IMR-90 (cell line): Measurements from ENCODE around the gene PATL2. TPM values are rescaled to one million over a fixed set of nuclear protein-coding genes. Genes with fewer than 3 reads are reported as not detected.

Experiments used
- ATAC-seq: fragments of 200-7000 bp; cut with Tn5 transposase; 2 replicates; pipeline ENCODE4 v1.9.1; 2020; ENCODE audit warnings: low read depth, mild to moderate bottlenecking, moderate library complexity
- BruUV-seq: library from RNA; stranded (reverse); fragments of 400-500 nt; replicated peaks from 2 replicates; lab custom pipeline; 2021; lab: Mats Ljungman, UMichigan
- CTCF ChIA-PET: fragments of 300-600 bp; formaldehyde crosslinking; extraction: SDS; loops from one replicate; lab custom pipeline; 2021; ENCODE audit warnings: antibody characterized with exemption; lab: Yijun Ruan, JAX
- POLR2A ChIA-PET: fragments of 300-600 bp; sonication (Branson Sonifier 250); formaldehyde crosslinking; loops from one replicate; lab custom pipeline; 2022; ENCODE audit warnings: antibody characterized with exemption; ENCODE audit not compliant: unreplicated experiment; lab: Charles Lee
- DNase-seq: peaks from one replicate; pipeline ENCODE4 v3.0.0; 2013
- H2AFZ ChIP-seq: replicated peaks from 2 replicates; pipeline ENCODE3; 2013; ENCODE audit warnings: low read length, mild to moderate bottlenecking; ENCODE audit not compliant: poor library complexity
- H2AK5ac ChIP-seq: 2 replicates; pipeline ENCODE4 v1.6.1; 2013; ENCODE audit warnings: low read depth, low read length, inconsistent platforms
- H2AK9ac ChIP-seq: replicated peaks from 2 replicates; pipeline ENCODE3; 2013; ENCODE audit warnings: mild to moderate bottlenecking, low read depth, low read length, moderate library complexity; ENCODE audit not compliant: poor library complexity
- H2BK120ac ChIP-seq: 2 replicates; pipeline ENCODE4 v1.6.1; 2013; ENCODE audit warnings: low read depth, low read length, inconsistent platforms
- H2BK15ac ChIP-seq: 3 replicates; pipeline ENCODE4 v1.6.1; 2013; ENCODE audit warnings: low read depth, low read length, inconsistent platforms
- H2BK20ac ChIP-seq: 2 replicates; pipeline ENCODE4 v1.6.1; 2013; ENCODE audit warnings: low read depth, mild to moderate bottlenecking, inconsistent platforms, low read length, moderate library complexity
- H2BK5ac ChIP-seq: 2 replicates; pipeline ENCODE4 v1.6.1; 2013; ENCODE audit warnings: mild to moderate bottlenecking, low read depth, low read length, inconsistent platforms; ENCODE audit not compliant: poor library complexity, severe bottlenecking
- H3K14ac ChIP-seq: replicated peaks from 2 replicates; pipeline ENCODE4 v1.6.1; 2013; ENCODE audit warnings: low read depth, low read length, inconsistent platforms
- H3K18ac ChIP-seq: 2 replicates; pipeline ENCODE4 v1.6.1; 2013; ENCODE audit warnings: low read depth, low read length, control low read depth
- H3K23ac ChIP-seq: 2 replicates; pipeline ENCODE4 v1.6.1; 2013; ENCODE audit warnings: low read depth, low read length, inconsistent platforms
- H3K27ac ChIP-seq: 2 replicates; pipeline ENCODE4 v1.5.1; 2013; ENCODE audit warnings: mild to moderate bottlenecking, control low read depth, low read length; ENCODE audit not compliant: insufficient read depth
- H3K27me3 ChIP-seq: 2 replicates; pipeline ENCODE4 v1.6.1; 2013; ENCODE audit warnings: low read length; ENCODE audit not compliant: control insufficient read depth, insufficient read depth
- H3K36me3 ChIP-seq: 2 replicates; pipeline ENCODE4 v1.6.1; 2013; ENCODE audit warnings: low read length, mixed read lengths; ENCODE audit not compliant: control insufficient read depth, insufficient read depth
- H3K4ac ChIP-seq: 2 replicates; pipeline ENCODE4 v1.6.1; 2013; ENCODE audit warnings: low read depth, low read length, inconsistent platforms
- H3K4me1 ChIP-seq: 2 replicates; pipeline ENCODE4 v1.6.1; 2013; ENCODE audit warnings: low read length, mixed read lengths; ENCODE audit not compliant: control insufficient read depth, insufficient read depth
- H3K4me2 ChIP-seq: 2 replicates; pipeline ENCODE4 v1.6.1; 2013; ENCODE audit warnings: low read depth, mild to moderate bottlenecking, control low read depth, low read length, moderate library complexity
- H3K4me3 ChIP-seq: 2 replicates; pipeline ENCODE4 v1.5.1; 2013; ENCODE audit warnings: low read depth, mild to moderate bottlenecking, control low read depth, low read length, moderate library complexity; ENCODE audit not compliant: insufficient read depth
- H3K56ac ChIP-seq: 2 replicates; pipeline ENCODE4 v1.6.1; 2013; ENCODE audit warnings: low read length, inconsistent platforms; ENCODE audit not compliant: insufficient read depth; ENCODE audit errors: extremely low read depth
- H3K79me1 ChIP-seq, 2 experiments: 2 replicates each; pipeline ENCODE4 v1.6.1; 2013; ENCODE audit warnings: low read length in 2 of 2, inconsistent platforms in 1 of 2, low read depth in 1 of 2
- H3K9ac ChIP-seq: 2 replicates; pipeline ENCODE4 v1.6.1; 2013; ENCODE audit warnings: low read depth, low read length, control low read depth
- H3K9me1 ChIP-seq: 2 replicates; pipeline ENCODE4 v1.6.1; 2013; ENCODE audit warnings: low read length, inconsistent platforms; ENCODE audit not compliant: insufficient read depth
- H3K9me3 ChIP-seq: 2 replicates; pipeline ENCODE4 v1.6.1; 2013; ENCODE audit warnings: low read length; ENCODE audit not compliant: control insufficient read depth, insufficient read depth
- H4K20me1 ChIP-seq: 2 replicates; pipeline ENCODE4 v1.6.1; 2013; ENCODE audit warnings: low read length, inconsistent platforms; ENCODE audit not compliant: insufficient read depth
- H4K5ac ChIP-seq: 2 replicates; pipeline ENCODE4 v1.6.1; 2013; ENCODE audit warnings: mild to moderate bottlenecking, low read depth, low read length, control low read depth
- H4K8ac ChIP-seq, 2 experiments: 2 replicates each; pipeline ENCODE4 v1.6.1; 2013; ENCODE audit warnings: low read depth in 2 of 2, low read length in 2 of 2, control low read depth in 1 of 2, inconsistent platforms in 1 of 2
- H4K91ac ChIP-seq: 2 replicates; pipeline ENCODE4 v1.6.1; 2013; ENCODE audit warnings: low read depth, low read length, inconsistent platforms; ENCODE audit not compliant: insufficient read depth
- BHLHE40 ChIP-seq: fragments of 150-350 bp; IDR thresholded peaks from 2 replicates; pipeline ENCODE4 v1.6.1; 2016; ENCODE audit warnings: mild to moderate bottlenecking, low read depth, low read length
- FOS ChIP-seq: fragments of 150-350 bp; IDR thresholded peaks from 2 replicates; pipeline ENCODE4 v1.6.1; 2016; ENCODE audit warnings: low read depth, low read length
- MAZ ChIP-seq: IDR thresholded peaks from 2 replicates; pipeline ENCODE4 v1.6.1; 2012; ENCODE audit warnings: low read depth, mild to moderate bottlenecking, low read length, improper control_type of control experiment, moderate library complexity, borderline replicate concordance
- MXI1 ChIP-seq: IDR thresholded peaks from 2 replicates; pipeline ENCODE4 v1.6.1; 2012; ENCODE audit warnings: low read depth, mild to moderate bottlenecking, low read length, moderate library complexity, borderline replicate concordance
- POLR2A ChIP-seq: IDR thresholded peaks from 2 replicates; pipeline ENCODE4 v1.6.1; 2012; ENCODE audit warnings: mild to moderate bottlenecking, low read depth, low read length
- RCOR1 ChIP-seq: IDR thresholded peaks from 2 replicates; pipeline ENCODE4 v1.6.1; 2012; ENCODE audit warnings: mild to moderate bottlenecking, low read length, improper control_type of control experiment; ENCODE audit not compliant: insufficient replicate concordance
- USF2 ChIP-seq: fragments of 150-350 bp; IDR thresholded peaks from 2 replicates; pipeline ENCODE4 v1.6.1; 2017; ENCODE audit warnings: mild to moderate bottlenecking, antibody characterized with exemption, low read length, low read depth
- WGBS, 2 experiments: methylation state at CpG; one replicate each; pipeline versions ENCODE4 v1.1.5 to v1.1.7; 2013; ENCODE audit warnings: missing lambda C conversion rate in 2 of 2; ENCODE audit not compliant: insufficient read length in 1 of 2; ENCODE audit errors: extremely low coverage in 2 of 2; 5-methylcytosine and 5-hydroxymethylcytosine counted together
- dilution Hi-C: fragments of 300-500 bp; cut with HindIII; formaldehyde crosslinking; loops from one replicate; pipeline ENCODE4 v1.14.3; 2018; ENCODE audit warnings: low sequenced_read_pairs; ENCODE audit not compliant: unreplicated experiment
- in situ Hi-C: fragments of 300-500 bp; cut with MboI; formaldehyde crosslinking; loops from 3 replicates; pipeline ENCODE4 v1.14.3; 2019; ENCODE audit warnings: low sequenced_read_pairs, inconsistent platforms, mixed read lengths
- intact Hi-C: fragments of 100-400 bp; cut with micrococcal nuclease; formaldehyde crosslinking; loops from 2 replicates; pipeline ENCODE4 v1.10.0; 2022
- polyA plus RNA-seq, 3 experiments: library from polyadenylated mRNA; depleted of rRNA; stranded (reverse); fragments of >200 nt; gene quantifications; 2 replicates each; pipeline ENCODE4 v1.2.3, GENCODE V29; 2012; ENCODE audit warnings: low replicate concordance in 1 of 3
- total RNA-seq: library from RNA; depleted of rRNA; stranded (reverse); fragments of >200 nt; gene quantifications from 2 replicates; pipeline ENCODE4 v1.2.3, GENCODE V29; 2012
- TF ChIP-seq, protein P1 (sequence below): fragments of 150-350 bp; IDR thresholded peaks from 2 replicates; pipeline ENCODE4 v1.6.1; 2016; ENCODE audit warnings: low read depth, mild to moderate bottlenecking, low read length, moderate library complexity, borderline replicate concordance
- TF ChIP-seq, protein P2 (sequence below): conservative IDR thresholded peaks from 2 replicates; pipeline ENCODE4 v1.5.1; 2012; ENCODE audit warnings: mild to moderate bottlenecking, low read depth, low read length, improper control_type of control experiment

The PATL2 gene
- total and polyA plus RNA-seq, 2 of the 4 experiments (the other 2 are of a cell fraction): 0.10 TPM; not detected in 1

DNA sequence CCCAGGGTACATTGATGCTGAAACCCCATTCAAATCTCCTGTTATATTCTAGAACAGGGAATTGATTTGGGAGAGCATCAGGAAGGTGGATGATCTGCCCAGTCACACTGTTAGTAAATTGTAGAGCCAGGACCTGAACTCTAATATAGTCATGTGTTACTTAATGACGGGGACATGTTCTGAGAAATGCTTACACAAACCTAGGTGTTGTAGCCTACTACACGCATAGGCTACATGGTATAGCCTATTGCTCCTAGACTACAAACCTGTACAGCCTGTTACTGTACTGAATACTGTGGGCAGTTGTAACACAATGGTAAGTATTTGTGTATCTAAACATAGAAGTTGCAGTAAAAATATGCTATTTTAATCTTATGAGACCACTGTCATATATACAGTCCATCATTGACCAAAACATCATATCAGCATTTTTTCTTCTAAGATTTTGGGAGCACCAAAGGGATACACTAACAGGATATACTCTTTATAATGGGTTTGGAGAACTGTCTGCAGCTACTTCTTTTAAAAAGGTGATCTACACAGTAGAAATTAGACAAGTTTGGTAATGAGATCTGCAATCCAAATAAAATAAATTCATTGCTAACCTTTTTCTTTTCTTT lies 6.0 kb upstream of the PATL2 start:
- H3K36me3 ChIP-seq: peaks cover 21% of the 10 kb centered on the region

More for the DNA sequence above, 6.0 kb upstream of the PATL2 start:
- DNase-seq: no peak
- Histone ChIP-seq H3K9me3 (no peaks in the 10 kb centered on the region), H3K4me3 (no peak overlapping the region), H4K20me1 (peaks cover 39% of the 10 kb centered on the region), H3K4me2 (no peak overlapping the region), H4K91ac (no peak overlapping the region), H3K14ac (no peak overlapping the region), H3K9ac (no peak overlapping the region), H3K4me1 (0 out of 2 replicates have a peak, but pooled peaks cover 2% of the 10 kb centered on the region), H3K4ac (no peak overlapping the region), H3K56ac (no peak overlapping the region), H2BK15ac (no peak overlapping the region), H3K79me1 (peaks cover 20 to 37% of the 10 kb centered on the region in 2 experiments), H2BK20ac (no peak overlapping the region), H2BK5ac (no peak overlapping the region), H4K8ac (no peak overlapping the region), H3K27me3 (no peaks in the 10 kb centered on the region), H3K23ac (no peak overlapping the region), H2AK9ac (no peak overlapping the region), H3K27ac (no peak overlapping the region), H2BK120ac (no peak overlapping the region), H4K5ac (no peak overlapping the region), H3K9me1 (no peaks in the 10 kb centered on the region), H3K18ac (no peak overlapping the region), H2AFZ (no peak overlapping the region), H2AK5ac (no peak overlapping the region)
- 100% methylated on average over 1 of the region's 2 CpGs; no CpG with 5 or more reads in 1 of the 2 experiments for WGBS, 2 experiments
- CTCF ChIA-PET: interaction anchor here (1.5 kb wide), 1 partner anchor 22 kb away, joined by 3 read pairs; no protein-coding TSS in a partner anchor
- POLR2A ChIA-PET: interaction anchor here (0.5 kb wide), 1 partner anchor 77 kb away, joined by 7 read pairs; no protein-coding TSS in a partner anchor
- TF ChIP-seq BHLHE40 (no peak), USF2 (no peak), MAZ (no peak), POLR2A (no peak), MXI1 (no peak), RCOR1 (no peak), FOS (no peak)
- TF ChIP-seq, protein P1, sequence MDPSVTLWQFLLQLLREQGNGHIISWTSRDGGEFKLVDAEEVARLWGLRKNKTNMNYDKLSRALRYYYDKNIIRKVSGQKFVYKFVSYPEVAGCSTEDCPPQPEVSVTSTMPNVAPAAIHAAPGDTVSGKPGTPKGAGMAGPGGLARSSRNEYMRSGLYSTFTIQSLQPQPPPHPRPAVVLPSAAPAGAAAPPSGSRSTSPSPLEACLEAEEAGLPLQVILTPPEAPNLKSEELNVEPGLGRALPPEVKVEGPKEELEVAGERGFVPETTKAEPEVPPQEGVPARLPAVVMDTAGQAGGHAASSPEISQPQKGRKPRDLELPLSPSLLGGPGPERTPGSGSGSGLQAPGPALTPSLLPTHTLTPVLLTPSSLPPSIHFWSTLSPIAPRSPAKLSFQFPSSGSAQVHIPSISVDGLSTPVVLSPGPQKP: no peak
- TF ChIP-seq, protein P2, sequence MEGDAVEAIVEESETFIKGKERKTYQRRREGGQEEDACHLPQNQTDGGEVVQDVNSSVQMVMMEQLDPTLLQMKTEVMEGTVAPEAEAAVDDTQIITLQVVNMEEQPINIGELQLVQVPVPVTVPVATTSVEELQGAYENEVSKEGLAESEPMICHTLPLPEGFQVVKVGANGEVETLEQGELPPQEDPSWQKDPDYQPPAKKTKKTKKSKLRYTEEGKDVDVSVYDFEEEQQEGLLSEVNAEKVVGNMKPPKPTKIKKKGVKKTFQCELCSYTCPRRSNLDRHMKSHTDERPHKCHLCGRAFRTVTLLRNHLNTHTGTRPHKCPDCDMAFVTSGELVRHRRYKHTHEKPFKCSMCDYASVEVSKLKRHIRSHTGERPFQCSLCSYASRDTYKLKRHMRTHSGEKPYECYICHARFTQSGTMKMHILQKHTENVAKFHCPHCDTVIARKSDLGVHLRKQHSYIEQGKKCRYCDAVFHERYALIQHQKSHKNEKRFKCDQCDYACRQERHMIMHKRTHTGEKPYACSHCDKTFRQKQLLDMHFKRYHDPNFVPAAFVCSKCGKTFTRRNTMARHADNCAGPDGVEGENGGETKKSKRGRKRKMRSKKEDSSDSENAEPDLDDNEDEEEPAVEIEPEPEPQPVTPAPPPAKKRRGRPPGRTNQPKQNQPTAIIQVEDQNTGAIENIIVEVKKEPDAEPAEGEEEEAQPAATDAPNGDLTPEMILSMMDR: no peak
- intact Hi-C loops (no loop called here), in situ Hi-C loops (no loop called here), dilution Hi-C loops (no loop called here)
- ATAC-seq: no peak
- BruUV-seq: no TSS peak
